Nephron progenitor cell (in vitro differentiated cells): ENCODE measurements around the gene NIPAL3.
A peak's percentile ranks its signal among the peaks of the same experiment; 100 is the strongest.

Experiments
- DNase-seq: peaks from one replicate; pipeline ENCODE4 v3.0.0; 2021
- H3K27ac Mint-ChIP-seq: 2 replicates; pipeline ENCODE4 v1.8.0; 2021; ENCODE audit warnings: mild to moderate bottlenecking, moderate library complexity, mixed read lengths
- H3K27me3 Mint-ChIP-seq: 2 replicates; pipeline ENCODE4 v1.8.0; 2021; ENCODE audit warnings: mild to moderate bottlenecking, low read depth, mixed read lengths; ENCODE audit not compliant: poor library complexity
- H3K36me3 Mint-ChIP-seq: 2 replicates; pipeline ENCODE4 v1.8.0; 2021; ENCODE audit warnings: low read depth, mixed read lengths
- H3K4me1 Mint-ChIP-seq: 2 replicates; pipeline ENCODE4 v1.8.0; 2021; ENCODE audit warnings: mixed read lengths
- H3K4me3 Mint-ChIP-seq: 2 replicates; pipeline ENCODE4 v1.8.0; 2021; ENCODE audit warnings: mild to moderate bottlenecking, moderate library complexity, mixed read lengths
- H3K9me3 Mint-ChIP-seq: 2 replicates; pipeline ENCODE4 v1.8.0; 2021; ENCODE audit warnings: mild to moderate bottlenecking, moderate library complexity, mixed read lengths
- TF ChIP-seq, protein P1 (sequence below): fragments of 200-600 bp; sonication (generic); IDR thresholded peaks from 2 replicates; pipeline ENCODE4 v1.5.0; 2021; ENCODE audit warnings: antibody characterized with exemption

The NIPAL3 gene

DNA sequence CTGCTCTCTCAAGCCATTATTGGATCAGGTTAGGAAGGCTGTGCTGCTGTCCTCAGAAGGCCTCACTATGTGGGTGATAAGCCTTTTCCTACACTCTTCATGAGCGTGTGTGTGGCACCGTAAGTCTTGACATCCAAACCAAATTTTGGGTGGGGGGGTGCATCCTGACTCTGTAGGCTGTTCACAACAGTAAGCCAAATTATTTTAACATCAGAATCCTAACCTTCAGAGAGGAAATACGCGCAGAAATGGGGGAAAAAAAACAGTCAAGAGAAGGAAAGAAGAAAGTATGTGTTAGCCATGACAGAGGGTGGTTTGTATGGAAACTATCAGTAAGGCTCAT lies 23.0 kb upstream of the NIPAL3 start:
- no peaks in the 10 kb centered on the region for H3K27me3 Mint-ChIP-seq
- H3K36me3 Mint-ChIP-seq = no peaks in the 10 kb centered on the region
- TF ChIP-seq, protein P1, sequence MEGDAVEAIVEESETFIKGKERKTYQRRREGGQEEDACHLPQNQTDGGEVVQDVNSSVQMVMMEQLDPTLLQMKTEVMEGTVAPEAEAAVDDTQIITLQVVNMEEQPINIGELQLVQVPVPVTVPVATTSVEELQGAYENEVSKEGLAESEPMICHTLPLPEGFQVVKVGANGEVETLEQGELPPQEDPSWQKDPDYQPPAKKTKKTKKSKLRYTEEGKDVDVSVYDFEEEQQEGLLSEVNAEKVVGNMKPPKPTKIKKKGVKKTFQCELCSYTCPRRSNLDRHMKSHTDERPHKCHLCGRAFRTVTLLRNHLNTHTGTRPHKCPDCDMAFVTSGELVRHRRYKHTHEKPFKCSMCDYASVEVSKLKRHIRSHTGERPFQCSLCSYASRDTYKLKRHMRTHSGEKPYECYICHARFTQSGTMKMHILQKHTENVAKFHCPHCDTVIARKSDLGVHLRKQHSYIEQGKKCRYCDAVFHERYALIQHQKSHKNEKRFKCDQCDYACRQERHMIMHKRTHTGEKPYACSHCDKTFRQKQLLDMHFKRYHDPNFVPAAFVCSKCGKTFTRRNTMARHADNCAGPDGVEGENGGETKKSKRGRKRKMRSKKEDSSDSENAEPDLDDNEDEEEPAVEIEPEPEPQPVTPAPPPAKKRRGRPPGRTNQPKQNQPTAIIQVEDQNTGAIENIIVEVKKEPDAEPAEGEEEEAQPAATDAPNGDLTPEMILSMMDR = peak; percentile 4
- H3K9me3 Mint-ChIP-seq = no peaks in the 10 kb centered on the region
- H3K4me3 Mint-ChIP-seq = no peak overlapping the region
- no peak for DNase-seq
- peaks cover 17% of the 10 kb centered on the region for H3K4me1 Mint-ChIP-seq
- H3K27ac Mint-ChIP-seq = no peak overlapping the region

DNA sequence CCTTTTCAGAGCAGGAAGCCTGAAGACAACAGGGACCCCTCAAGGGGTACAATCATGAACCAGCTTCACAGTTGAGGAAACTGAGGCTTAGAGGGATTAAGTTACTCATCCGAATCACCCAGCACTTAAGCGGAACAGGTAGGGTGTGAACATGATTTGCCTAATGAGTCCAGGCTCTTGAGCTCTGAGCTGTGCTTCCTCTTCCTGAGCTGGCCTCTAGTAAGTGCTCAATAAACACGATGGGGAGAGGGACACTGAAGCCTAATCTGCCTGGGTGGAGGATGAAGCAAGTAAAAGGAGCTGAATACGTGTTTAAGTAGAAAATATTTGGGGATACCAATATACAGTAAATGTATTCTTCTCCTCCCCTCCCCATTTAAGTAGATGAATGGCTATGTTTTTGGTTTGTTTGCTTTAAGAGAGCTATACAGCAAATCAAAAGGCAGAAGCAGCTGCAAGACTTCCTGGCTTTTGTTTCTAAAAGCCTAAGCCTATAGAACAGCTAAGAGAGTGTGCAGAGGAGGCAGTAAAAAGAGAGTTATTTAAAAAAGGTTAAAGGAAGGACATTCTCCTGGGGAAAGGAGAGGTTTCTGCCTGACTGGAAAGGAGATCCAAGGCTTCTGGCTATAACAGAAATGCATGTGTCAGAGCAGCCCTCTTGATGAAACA lies 22.5 kb upstream of the NIPAL3 start:
- Mint-ChIP-seq H3K27me3 (no peaks in the 10 kb centered on the region), H3K4me1 (peaks cover 17% of the 10 kb centered on the region), H3K9me3 (no peaks in the 10 kb centered on the region), H3K36me3 (no peaks in the 10 kb centered on the region), H3K27ac (no peak overlapping the region), H3K4me3 (no peak overlapping the region)
- DNase-seq = no peak
- TF ChIP-seq, protein P1 = no peak

DNA sequence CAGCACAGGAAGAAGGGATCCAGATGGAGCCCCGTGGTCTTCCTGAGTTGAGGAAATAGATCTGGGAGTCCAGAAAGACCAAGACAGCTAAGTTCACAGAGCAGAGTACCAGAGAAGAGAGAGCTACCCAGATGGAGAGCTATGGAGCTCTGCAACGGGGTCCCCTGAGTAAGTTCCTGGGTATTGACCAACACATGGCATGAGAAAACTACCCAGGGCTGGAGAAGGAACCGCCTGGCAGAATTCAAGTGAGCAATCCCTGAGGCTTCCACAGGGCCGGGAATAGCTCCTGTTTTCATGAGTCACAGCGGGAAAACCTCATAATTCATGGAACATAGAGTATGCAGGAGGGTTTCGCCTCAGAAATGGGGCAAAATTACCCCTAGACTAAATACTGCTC lies 21.7 kb upstream of the NIPAL3 start:
- no peaks in the 10 kb centered on the region for H3K36me3 Mint-ChIP-seq
- TF ChIP-seq, protein P1 = no peak
- no peak overlapping the region for H3K27ac Mint-ChIP-seq
- H3K4me1 Mint-ChIP-seq = peaks cover 17% of the 10 kb centered on the region
- no peak overlapping the region for H3K4me3 Mint-ChIP-seq
- no peaks in the 10 kb centered on the region for H3K27me3 Mint-ChIP-seq
- no peak for DNase-seq
- H3K9me3 Mint-ChIP-seq = no peaks in the 10 kb centered on the region

DNA sequence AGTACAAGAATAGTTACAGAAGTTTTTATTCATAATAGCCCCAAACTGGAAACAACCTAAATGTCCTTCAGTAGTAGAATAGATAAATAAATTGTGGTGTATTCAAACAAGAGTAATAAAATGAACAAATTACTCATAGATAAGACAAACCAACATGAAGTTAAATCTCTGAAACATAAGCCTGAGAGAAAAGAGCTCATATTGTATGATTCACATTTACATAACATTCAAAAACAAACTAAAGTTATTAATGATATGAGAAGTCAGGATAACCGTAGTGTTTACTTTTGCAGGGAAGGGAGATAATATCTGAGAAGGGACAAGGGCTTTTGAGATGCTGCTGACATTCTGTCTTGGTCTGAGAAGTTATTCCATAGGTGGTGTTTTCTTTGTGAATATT lies 15.5 kb upstream of the NIPAL3 start:
- Mint-ChIP-seq H3K27ac (no peak overlapping the region), H3K9me3 (no peaks in the 10 kb centered on the region), H3K36me3 (peaks cover 14% of the 10 kb centered on the region), H3K27me3 (no peaks in the 10 kb centered on the region), H3K4me1 (no peaks in the 10 kb centered on the region), H3K4me3 (no peak overlapping the region)
- TF ChIP-seq, protein P1 = no peak
- no peak for DNase-seq

DNA sequence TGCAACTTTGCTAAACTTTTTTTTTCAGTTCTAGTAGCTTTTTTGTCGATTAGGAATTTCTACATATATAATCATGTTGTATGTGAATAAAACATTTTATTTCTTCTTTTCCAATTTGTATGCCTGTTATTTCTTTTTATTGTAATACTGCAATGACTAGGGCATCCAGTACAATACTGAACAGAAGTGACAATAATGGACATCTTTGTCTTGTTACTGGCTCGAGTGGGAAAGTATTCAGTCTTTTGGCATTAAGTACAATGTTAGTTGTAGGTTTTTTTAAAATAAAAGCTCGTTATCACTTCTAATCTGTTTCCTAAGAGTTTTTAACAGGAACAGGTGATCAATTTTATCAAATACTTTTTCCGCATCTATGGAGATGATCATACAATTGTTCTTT lies 11.8 kb upstream of the NIPAL3 start:
- TF ChIP-seq, protein P1 = no peak
- peaks cover 7% of the 10 kb centered on the region for H3K27me3 Mint-ChIP-seq
- DNase-seq = no peak
- H3K36me3 Mint-ChIP-seq = peaks cover 26% of the 10 kb centered on the region
- H3K4me3 Mint-ChIP-seq = no peak overlapping the region
- H3K9me3 Mint-ChIP-seq = peaks cover 11% of the 10 kb centered on the region
- no peaks in the 10 kb centered on the region for H3K4me1 Mint-ChIP-seq
- H3K27ac Mint-ChIP-seq = no peak overlapping the region

DNA sequence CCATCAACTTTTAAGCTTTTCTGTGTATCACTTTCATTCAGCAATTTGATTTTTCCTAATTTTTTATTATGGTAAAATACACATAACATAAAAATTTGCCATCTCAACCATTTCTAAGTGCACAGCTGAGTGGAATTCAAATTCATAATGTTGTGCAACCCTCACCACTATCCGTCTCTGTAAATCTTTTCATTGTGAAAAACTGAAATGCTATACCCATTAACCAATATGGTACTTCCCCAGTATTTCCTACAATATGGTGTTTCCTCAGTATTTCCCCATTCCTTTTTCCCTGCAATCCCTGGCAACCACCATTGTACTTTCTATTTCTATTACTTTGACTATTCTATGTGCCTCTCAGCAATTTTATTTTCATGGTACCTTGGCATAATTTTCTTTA lies 8.8 kb upstream of the NIPAL3 start:
- Mint-ChIP-seq H3K27ac (no peak overlapping the region), H3K9me3 (peaks cover 11% of the 10 kb centered on the region), H3K36me3 (peaks cover 12% of the 10 kb centered on the region), H3K4me1 (no peaks in the 10 kb centered on the region), H3K27me3 (peaks cover 11% of the 10 kb centered on the region), H3K4me3 (no peak overlapping the region)
- TF ChIP-seq, protein P1 = no peak
- DNase-seq = no peak
